ENCODE data around the gene UBIAD1. TPM values are rescaled to one million over a fixed set of nuclear protein-coding genes. Genes with fewer than 3 reads are reported as not detected.
"Not testable (repeated sequence)": the region's sequence is repeated elsewhere in the genome, so short reads cannot be mapped to it uniquely, and the experiment has no call there.

Gene UBIAD1
- total RNA-seq, 1 donor from 2014 or later: 13.5 TPM

- DNase-seq (ENCODE audit: low spot score): no peak
These were observed 6.2 kb downstream of the UBIAD1 start for GRCh38 chr1:11279152-11279551.

GRCh38 chr1:11279630-11280029 lies 6.6 kb downstream of the UBIAD1 start:
- DNase-seq (ENCODE audit: low spot score): no peak

GRCh38 chr1:11280719-11281376 lies 7.8 kb downstream of the UBIAD1 start:
- no peak for DNase-seq (ENCODE audit: low spot score)

- no peak for DNase-seq (ENCODE audit: low spot score)
These were observed 8.7 kb downstream of the UBIAD1 start for GRCh38 chr1:11281518-11282331.

- no peak for DNase-seq (ENCODE audit: low spot score)
These were observed 10.2 kb downstream of the UBIAD1 start for GRCh38 chr1:11283151-11283550.

GRCh38 chr1:11284784-11285183 lies 11.8 kb downstream of the UBIAD1 start:
- no peak for DNase-seq (ENCODE audit: low spot score)

GRCh38 chr1:11285883-11286734 lies 13.1 kb downstream of the UBIAD1 start:
- no peak for DNase-seq (ENCODE audit: low spot score)

- DNase-seq (ENCODE audit: low spot score): no peak
These were observed 13.9 kb downstream of the UBIAD1 start for GRCh38 chr1:11286735-11287410.

- DNase-seq (ENCODE audit: low spot score): no peak
These were observed 16.1 kb downstream of the UBIAD1 start for GRCh38 chr1:11289064-11289463.

GRCh38 chr1:11291049-11291448 lies 18.1 kb downstream of the UBIAD1 start:
- DNase-seq (ENCODE audit: low spot score): no peak

GRCh38 chr1:11293856-11294255 lies 20.9 kb downstream of the UBIAD1 start:
- no peak for DNase-seq (ENCODE audit: low spot score)

- no peak for DNase-seq (ENCODE audit: low spot score)
These were observed 22.0 kb downstream of the UBIAD1 start for GRCh38 chr1:11294951-11295350.

GRCh38 chr1:11295905-11296304 lies 22.9 kb downstream of the UBIAD1 start:
- DNase-seq (ENCODE audit: low spot score): no peak

GRCh38 chr1:11297774-11298173 lies 24.8 kb downstream of the UBIAD1 start:
- DNase-seq (ENCODE audit: low spot score): not testable (repeated sequence)

- no peak for DNase-seq (ENCODE audit: low spot score)
These were observed 25.6 kb downstream of the UBIAD1 start for GRCh38 chr1:11298390-11299224.

GRCh38 chr1:11299225-11299574 lies 26.2 kb downstream of the UBIAD1 start:
- no peak for DNase-seq (ENCODE audit: low spot score)

- no peak for DNase-seq (ENCODE audit: low spot score)
These were observed 28.6 kb downstream of the UBIAD1 start for GRCh38 chr1:11301601-11302000.

- DNase-seq (ENCODE audit: low spot score): no peak
These were observed 29.4 kb downstream of the UBIAD1 start for GRCh38 chr1:11302366-11302765.

GRCh38 chr1:11305516-11305915 lies 32.5 kb downstream of the UBIAD1 start:
- not testable (repeated sequence) for DNase-seq (ENCODE audit: low spot score)

GRCh38 chr1:11307852-11308251 lies 34.9 kb downstream of the UBIAD1 start:
- DNase-seq (ENCODE audit: low spot score): no peak

Measured in mesenteric fat pad (tissue), 1 donor.